Activated CD8-positive, alpha-beta memory T cell treated with anti-CD3 and anti-CD28 coated beads, Interleukin-2, amount 50 U/mL, for 1 hour (primary cell): ENCODE results near the gene FAM107A.

ENCODE experiments used
- DNase-seq: peaks from one replicate; pipeline ENCODE4 v3.0.0-alpha.2; 2020; ENCODE audit errors: extremely low read depth

Gene FAM107A

DNA sequence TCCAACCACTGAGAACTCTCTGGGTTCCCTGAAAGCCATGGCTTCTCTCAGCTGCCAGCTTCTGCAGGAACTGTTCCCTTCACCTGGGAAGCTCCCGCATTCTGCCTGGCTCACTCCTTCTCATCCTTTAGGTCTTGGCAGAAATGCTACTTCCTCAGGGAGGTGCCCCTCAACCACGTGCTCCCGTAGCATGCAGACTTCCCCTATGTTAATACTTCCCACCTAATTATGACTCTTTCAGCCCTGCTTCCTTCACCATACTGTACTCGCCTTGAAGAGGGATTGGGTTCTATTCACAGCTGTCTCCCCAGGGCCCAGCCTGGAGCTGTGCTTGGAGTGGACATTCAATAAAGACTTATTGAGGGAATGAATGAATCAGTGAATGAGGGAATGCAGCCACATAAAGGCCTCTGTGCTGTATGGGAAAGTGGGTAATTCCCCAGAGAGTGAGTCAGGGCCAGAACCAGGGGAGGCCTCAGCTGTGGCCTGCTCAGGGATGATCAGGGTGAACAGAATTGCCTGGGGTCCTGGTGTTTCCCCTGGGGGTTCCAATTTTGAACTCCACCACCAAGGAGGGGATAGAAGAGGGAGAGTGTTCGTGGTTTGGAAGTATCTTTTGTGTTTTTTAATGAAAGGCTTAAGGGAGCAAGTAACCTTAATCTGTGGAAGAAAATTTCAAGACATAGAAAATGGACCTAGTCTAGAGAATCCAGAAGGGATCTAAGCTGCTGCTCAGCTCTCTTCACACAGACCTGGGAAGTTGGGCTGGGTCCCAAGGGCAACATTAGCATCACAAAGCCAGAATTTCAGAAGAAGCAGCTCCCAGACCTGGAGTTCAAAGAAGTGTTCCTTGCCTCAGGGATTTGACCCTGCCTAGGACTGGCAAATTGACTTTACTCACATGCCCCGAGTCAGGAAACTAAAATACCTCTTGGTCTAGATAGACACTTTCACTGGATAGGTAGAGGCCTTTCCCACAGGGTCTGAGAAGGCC is 14.6 kb upstream of the FAM107A start:
- DNase-seq = no peak

DNA sequence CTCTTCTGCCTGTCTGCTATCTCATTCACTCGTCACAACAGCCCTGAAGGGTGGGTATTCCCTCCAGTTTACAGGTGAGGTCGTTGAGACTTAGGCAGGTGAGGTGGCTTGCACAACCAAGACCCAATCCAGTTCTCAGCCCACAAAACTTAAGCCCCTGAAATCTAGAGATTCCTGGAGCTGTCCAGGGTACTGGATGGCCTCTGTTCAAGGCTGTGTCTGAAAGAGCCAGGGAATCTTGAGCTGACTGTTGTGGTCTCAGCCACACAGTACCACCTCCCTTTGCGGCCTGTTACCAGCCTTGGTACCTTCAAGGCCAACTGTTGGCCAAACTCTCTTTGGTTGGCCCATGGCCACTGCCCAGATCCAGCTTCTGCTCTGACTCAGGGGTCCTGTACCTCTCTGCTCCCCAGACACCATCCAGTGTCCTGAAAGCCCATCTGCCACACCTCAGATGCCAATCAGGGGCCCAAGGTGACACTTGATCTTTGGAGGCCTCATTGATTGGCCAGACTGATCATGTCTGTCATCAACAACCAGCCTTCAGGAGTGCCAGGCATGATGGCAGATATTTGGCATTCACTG is 10.9 kb upstream of the FAM107A start:
- DNase-seq = no peak

DNA sequence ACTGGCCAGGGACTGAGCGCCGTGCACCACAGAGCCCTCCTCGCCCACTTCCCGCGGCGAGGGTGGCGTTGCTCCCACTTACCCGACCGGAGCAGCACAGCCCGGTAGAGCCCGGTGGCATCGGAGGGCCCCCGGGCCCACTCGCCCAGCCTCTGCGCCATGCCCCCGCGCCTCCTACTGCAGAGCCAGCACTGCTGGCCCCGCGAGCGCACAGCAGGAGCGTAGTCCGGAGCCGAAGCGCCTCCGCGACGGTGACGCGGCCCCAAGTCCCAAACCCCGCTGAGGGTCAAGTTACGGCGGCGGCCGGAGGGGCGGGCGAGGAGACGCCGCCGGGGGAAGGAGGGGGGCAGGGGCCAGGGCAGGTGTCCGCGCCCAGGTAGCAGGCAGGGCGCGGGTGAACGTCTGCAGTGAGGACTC is 9.6 kb upstream of the FAM107A start:
- DNase-seq = no peak

DNA sequence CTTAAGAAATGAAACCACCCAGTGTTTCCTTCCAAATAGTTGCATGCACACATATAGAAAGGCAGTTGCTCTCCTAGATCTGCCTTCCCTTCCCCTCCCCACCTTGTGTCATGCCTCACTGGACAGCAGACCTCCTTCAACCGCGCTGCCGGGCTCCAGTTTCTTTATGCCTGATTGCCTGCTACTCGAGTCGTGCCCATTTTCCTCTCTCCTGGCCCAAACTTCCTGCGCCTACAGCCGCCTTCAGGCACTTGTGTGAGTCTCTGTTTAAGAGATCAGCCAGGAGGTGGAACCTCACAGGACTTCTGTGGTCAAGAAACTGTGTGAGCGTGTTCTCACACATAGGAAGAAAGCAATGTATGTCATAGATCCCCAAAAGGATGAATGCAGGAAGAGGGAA is 8.8 kb upstream of the FAM107A start:
- no peak for DNase-seq

DNA sequence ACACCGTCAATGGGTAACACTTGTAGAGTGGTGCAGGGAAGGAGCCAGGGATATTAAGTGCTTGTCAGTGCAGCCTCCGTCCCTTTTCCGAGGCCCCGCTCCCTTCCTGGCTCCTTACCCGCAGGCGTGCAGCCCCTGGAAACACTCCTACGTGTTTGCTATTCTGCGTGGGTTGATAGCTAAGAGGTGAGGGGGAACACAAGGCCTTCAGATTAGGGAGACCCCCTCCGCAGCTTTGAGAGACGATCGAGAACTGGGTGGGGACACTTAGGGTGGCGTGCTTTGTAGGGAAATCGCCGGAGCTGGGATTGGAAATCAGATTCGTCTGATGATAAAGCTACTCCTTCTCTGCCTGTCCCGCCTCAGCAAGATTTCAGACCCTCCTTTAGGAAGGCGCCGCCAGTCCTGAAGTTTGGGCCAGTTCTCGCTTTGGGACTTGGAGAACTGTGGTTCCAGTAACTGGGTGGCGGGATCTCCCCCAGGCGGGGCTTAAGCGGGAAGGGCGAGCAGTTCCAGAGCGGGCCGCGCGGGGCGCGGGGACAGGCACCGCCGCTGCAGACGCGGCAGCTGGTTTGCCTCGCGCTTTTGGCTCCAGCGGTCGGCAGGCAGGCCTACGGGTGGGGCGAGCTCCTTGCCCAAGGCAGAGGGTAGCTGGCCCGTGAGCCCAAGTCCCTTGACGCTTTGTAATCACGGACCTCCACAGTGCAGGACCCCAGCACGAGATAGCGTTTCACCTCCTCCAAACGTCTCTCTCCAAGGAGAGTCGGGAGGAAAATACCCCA is 8.0 kb upstream of the FAM107A start:
- no peak for DNase-seq

DNA sequence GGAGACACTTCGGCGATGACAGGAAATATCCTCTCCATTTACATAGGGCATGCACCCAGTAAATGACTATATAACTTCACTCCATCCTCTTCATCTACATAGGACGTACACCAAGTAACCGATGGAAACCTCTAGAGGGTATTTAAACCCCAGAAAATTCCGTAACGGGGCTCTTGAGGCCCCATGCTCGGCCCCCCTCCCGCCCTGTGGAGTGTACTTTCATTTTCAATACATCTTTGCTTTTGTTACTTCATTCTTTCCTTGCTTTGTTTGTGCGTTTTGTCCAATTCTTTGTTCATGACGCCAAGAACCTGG is 7.5 kb upstream of the FAM107A start:
- DNase-seq = no peak

DNA sequence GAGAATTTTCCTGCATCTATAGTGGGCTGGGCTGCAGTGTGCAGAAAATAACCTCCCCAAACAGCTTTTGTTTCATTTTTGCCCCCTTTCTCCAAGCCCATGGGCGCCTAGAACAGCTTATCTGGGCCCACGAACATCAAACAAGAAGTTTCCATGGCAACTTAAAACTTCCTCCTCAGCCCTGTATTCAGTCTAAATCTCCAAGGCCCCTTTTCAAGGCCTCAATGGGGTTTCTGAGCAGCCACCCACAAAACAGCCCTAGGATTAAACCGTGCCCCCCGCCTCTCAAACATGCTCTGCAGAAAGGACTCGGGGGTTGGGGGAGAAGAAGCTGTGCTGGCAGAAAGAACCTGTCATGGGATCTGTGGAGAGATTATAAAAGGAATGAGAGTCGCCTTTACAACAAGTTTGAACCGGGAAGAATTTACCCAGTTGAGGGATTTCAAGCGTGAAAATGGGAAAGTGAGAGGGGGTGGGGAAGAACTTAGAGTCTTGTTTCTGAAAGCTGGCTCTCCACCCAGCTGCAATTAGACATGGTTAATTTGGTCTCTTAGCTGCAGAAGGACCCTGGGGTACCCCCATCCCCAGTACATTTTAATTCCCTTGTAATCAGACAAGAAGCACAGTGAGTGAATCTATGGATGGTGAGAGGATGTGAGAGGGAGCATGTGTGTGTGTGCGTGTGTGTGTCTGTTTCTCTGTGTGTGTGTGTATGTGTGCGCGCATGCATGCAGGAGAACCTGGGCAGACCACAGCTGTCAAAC is 4.3 kb upstream of the FAM107A start:
- no peak for DNase-seq

DNA sequence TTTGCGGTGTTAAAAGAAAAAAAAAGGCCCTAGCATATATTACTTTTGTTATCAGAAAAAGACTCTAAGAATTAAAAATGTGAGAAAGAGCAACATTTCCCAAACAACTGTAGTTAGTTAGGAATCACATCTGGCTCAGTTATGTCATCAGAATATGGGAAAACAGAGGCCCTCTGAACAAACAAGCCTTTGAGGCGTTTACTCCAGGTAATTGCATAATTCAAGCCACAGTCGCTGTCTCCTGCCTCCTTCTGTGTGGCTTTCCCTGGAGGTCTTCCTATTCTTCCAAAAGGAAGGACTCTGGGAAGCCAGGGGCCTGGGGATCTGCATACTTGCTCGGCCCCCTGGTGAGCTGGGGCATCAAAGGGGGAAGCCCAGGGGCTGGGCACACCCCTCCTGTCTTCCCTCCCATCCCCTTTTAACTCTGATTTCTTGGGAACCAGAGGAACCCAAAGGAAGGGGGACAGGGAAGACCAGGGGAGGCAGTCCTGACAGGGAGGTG is 3.7 kb upstream of the FAM107A start:
- DNase-seq = no peak

DNA sequence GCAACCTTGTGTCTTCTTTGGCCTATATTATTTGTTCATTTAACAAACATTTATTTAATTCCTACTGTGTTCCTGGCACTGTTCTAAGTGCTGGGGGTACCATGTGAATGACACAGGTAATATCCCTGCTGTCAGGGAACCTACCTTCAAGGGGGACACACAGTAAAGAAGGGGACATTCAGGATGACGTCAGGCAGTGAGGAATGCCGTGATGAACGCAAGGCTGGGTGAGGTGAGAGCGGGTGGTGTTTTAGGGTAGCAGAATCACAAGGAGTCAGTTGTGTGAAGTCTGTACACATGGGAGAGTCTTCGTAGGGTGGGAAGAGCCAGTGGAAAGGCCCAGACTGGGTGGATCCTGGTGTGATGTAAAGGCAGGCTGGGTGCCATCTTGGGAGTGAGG is 1.7 kb upstream of the FAM107A start:
- DNase-seq = no peak

DNA sequence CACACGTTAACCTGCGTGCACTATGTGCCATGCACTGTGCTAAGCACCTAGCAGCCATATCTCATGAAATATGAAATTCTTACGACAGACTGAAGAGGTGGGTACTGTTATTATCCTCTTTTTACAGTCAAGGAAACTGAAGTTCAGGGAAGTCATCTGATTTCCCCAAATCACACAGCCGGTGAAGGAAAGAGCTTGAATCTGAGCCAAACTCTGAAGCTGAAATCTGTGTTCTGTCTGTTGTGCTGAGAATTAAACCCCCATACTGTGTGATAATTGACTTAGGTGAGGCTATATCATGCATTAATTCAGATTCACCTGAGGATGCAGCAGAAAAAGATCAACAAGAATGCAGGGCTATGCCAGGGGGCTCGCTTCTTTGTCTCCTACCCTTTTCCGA is 475 bp downstream of the FAM107A start:
- DNase-seq = no peak

DNA sequence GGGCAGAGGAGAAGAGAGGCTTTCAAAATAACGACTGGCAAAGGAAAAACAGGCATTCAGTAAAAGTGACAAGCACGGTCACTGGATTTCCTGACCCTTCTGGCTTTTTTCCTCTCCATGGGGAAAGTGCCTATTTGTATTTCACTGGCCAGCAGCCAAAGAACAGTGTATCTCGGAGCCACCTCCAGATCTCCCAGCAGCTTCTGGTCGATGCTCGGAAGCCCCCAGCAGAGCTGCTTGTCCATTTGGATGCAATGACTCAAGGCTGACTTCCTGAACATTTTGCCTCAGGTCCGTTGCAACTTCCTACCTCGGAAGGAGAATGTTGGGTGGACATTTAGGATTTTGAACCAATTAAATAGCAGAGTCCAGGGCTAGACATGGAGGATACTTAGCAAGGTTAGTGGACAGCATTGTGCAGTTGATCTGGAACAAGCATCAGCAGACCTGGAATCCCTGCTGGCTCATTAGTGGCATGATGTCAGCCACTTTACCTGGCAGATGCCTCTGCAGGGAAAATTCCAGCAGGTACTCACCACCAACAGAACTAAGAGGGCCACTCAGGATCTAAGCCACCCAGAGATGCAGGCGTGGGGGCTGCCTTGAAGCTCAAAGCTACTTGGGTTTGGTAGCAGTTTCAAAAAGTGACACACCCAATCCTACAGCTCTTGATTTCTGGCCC is 1.1 kb downstream of the FAM107A start:
- DNase-seq = no peak

DNA sequence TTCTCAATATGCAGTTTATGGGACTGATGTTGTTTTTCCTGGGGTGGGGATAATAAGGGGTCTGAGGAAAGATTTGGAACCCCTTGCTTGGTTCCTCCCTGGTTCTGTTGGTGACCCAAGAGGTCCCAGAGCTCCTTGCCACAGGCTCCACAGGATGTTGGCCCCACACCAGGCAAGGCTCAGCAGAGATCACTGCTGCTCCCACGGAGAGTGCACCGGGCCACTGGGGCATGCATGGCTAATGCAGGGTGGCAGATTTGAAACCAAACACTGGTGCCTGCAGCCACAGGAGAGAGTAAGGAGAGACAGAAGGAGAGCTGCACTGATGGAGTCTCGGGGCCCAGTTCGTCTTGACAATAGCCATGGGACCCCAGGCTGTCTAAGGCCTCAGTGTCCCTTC is 2.5 kb downstream of the FAM107A start:
- DNase-seq = no peak

DNA sequence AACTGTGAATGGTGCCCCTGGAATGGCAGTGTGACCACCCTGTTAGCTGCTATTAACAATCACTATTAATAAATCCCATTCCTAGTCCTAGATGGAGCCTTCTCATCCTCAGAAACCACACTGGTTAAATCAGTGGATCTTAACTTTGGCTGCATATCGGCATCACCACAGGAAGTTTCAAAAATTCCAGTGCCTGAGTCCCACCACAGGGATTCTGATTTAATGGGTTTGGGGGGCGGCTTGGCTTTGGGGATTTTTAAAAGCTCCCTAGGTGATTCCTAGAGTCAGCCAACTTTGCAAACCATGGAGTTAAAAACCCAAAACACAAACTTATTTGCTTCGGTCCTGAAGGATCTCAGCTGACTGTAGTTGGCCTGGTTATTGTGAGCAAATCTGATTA is 3.1 kb downstream of the FAM107A start:
- DNase-seq = no peak

DNA sequence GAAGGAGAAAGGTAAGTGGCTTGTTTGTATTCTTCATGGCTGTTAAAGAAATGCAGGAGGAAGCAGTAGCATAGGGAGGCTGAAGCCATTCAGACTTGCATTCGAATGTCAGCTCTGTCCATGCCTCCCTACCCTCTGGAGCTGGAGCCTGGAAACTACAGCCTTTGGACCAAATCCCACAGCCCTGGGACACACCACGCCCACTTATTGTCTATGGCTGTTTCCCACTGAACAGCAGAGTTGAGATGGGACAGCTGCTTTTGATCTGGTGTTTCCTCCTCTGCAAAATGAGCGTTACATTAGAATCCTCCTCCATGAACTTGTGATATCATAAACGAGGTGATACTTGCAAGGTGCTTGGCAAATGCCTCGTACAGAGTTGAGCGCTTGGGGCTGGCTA is 3.6 kb downstream of the FAM107A start:
- DNase-seq = no peak

DNA sequence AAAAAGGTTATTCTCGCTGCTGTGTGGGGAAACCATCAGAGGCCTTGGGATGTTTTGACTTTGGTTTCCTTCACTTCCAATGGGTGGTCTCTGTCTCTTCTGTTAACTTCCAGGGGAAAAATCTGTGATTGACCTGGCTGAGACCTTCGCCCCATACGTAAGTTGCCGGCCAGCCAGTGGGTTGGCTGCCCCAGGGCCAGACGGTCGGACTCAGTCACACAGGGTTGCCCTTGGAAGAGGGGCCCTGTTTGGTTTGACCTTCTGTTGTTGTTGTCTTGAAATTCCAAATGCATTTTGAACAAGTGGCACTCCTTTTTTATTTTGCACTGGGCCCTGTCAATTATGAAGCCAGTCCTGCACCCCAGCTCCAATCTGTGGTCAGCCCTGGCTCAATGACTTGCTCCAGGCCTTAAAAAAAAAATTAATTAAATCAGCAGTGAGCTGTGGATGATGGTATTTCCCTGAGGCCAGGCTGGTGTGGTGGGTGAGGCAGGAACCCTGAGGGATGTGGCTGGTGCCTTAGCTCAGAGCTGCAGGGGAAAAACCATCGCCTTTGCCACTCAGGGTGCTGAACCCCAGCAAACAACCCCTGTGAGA is 4.5 kb downstream of the FAM107A start:
- no peak for DNase-seq

DNA sequence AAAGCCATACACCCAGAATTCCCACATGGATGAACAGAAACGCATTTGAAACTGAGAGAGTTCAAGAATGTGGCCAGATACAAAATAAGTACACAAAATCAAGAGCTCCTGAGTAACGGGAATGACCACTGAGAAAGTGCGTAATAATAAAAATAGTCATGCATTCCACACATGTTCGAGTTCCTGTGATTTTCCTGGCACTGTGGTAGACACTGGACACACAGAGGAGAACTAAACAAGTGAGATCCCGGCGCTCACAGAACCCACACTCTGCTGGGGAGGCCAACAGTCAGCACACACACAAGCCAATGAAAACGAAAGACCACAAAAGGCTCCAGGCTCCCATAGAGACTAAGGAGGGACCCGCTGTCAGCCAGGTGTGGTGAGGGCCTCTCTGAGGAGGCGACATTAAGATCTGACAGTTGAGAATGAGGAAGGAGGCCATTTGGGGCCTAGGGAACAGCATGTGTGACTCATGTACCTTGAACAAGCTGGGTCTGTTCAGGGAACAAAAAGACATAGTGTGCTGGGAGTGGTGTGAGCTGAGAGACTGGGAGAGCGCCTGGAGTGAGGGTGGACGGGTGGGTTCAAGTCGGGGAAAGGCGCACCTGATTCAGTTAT is 5.1 kb downstream of the FAM107A start:
- no peak for DNase-seq

DNA sequence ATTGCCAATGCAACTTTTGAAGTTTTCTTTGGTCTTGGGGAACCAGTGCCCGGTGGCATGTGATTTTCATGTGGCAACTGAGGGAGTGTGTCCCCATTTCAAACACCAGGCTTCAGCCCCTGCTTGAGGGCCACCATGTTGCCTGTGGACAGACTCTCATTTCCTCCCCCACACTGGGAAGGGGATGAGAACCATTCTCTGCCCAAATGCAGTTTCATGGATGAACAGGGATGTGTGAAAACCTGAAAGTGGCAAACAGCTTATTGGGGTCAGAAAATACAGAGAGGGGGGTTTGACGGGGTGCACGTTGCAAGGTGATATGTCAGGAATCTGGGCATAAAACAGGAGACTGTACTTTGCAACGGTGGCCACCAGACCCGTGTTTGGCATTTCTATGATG is 6.3 kb downstream of the FAM107A start:
- no peak for DNase-seq

DNA sequence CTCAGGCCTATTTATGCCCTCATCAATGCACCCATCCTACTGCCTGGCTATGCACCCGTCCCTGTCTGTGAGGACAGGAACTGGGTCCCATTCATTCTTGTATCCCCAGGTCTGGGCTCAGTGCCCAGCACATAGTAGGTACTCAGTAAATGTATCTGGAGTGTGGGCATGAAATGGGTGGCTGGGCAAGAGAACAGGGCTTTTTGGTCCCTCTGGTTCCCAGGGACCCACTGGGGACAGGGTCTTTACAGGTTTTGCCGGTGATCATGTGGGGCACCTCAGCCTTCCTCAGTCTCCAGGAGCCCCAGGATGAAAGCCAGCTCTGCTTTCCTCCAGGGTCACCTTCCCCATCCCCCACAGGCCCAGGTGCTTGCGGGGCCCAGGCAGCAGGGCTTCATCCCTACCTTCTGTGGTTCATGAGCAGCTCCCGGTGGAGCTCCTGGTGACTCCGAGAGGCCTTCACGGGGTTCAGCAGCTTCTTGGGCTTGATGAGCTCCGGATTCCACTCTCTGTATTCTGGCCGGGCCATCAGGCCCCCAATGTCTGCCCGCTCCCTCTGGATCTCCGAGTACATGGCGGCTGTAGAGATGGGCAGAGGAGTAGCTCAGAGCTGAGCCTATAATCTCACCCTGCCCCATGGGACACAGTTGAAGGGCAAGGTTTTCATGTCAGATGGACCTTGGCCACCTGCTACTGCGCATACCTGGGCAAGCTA is 7.7 kb downstream of the FAM107A start:
- no peak for DNase-seq

DNA sequence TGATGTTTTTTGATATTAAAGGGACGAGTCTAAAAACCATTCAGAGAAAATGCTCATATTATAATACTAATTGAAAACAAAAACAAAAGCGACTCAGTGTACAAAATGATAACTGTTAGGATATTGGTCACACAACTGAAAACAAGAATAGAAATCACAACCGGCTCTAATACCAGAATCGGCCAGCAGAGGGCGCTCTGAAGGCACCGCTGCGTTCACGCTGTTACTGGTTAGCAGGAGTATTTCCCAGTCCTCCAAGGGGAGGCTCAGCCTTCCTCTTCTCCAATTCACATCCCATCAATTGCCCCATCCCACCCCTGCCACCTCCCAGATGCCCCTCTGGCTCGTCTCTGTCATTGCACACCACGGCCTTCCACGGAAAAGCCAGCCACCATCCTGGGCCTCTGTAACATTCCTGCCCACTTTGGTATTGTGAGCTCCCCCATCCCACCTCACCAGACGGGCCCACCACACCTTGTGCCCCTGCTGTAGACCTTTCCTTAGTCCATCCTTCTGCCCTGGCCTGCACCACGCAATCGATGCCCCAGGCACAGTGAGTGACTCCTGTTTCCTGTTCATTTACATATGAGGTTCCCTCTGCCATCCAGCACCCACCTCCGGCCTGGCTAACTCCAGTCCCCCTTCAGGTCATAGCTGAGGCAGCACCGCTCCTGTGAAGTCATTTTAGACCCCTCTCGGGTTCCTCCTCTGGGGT is 8.5 kb downstream of the FAM107A start:
- peak; percentile 11 for DNase-seq
